Measurements from ENCODE around the gene NAP1L2. TPM values are rescaled to one million over a fixed set of nuclear protein-coding genes. Genes with fewer than 3 reads are reported as not detected.
"Not testable (repeated sequence)": the region's sequence is repeated elsewhere in the genome, so short reads cannot be mapped to it uniquely, and the experiment has no call there.

Gene NAP1L2
- total RNA-seq, 1 donor from 2014 or later = 1.1 TPM

DNA sequence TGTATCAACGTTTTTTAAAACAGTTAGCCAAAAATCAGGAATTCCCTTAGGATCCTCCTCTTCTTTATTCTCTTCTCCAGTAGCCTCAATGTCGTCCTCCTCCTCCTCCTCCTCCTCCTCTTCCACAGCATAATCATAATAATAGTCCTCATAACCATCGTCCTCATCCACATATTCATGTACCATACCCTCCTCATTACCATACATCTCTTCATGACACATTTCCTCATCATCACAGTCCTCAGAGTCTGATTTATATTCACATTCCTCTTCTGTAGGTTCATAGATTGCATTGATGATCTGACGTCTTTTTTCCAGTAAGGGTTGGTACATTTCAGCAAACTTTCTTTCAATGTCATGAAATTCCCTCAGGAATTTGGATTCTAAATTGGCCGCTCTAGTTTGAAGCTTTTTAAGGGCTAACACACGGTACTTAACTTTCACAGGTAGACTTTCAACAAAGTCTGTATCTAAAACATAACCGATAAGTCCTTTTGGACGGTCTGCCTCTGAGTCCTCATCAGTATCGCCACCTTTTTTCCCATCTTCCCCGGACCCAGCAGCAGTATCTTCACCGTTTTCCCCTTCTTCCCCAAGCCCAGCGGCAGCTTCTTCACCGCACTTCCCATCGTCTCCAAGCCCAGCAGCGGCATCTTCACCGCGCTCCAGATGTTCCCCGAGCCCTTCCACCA lies 771 bp downstream of the NAP1L2 start:
- H3K4me3 ChIP-seq (ENCODE audit: low read depth, low read length) = peak overlapping the region; percentile 34
- TF ChIP-seq, protein P1, sequence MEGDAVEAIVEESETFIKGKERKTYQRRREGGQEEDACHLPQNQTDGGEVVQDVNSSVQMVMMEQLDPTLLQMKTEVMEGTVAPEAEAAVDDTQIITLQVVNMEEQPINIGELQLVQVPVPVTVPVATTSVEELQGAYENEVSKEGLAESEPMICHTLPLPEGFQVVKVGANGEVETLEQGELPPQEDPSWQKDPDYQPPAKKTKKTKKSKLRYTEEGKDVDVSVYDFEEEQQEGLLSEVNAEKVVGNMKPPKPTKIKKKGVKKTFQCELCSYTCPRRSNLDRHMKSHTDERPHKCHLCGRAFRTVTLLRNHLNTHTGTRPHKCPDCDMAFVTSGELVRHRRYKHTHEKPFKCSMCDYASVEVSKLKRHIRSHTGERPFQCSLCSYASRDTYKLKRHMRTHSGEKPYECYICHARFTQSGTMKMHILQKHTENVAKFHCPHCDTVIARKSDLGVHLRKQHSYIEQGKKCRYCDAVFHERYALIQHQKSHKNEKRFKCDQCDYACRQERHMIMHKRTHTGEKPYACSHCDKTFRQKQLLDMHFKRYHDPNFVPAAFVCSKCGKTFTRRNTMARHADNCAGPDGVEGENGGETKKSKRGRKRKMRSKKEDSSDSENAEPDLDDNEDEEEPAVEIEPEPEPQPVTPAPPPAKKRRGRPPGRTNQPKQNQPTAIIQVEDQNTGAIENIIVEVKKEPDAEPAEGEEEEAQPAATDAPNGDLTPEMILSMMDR (IDR thresholded peaks at IDR 0.05; ENCODE audit: insufficient read depth, low read length, poor library complexity, severe bottlenecking) = no peak
- no peak for DNase-seq (ENCODE audit: low read depth)
- no peaks in the 10 kb centered on the region for H3K27me3 ChIP-seq (ENCODE audit: control insufficient read depth, insufficient read depth, low read length)
- H3K36me3 ChIP-seq (ENCODE audit: control insufficient read depth, insufficient read depth, low read length) = no peaks in the 10 kb centered on the region

DNA sequence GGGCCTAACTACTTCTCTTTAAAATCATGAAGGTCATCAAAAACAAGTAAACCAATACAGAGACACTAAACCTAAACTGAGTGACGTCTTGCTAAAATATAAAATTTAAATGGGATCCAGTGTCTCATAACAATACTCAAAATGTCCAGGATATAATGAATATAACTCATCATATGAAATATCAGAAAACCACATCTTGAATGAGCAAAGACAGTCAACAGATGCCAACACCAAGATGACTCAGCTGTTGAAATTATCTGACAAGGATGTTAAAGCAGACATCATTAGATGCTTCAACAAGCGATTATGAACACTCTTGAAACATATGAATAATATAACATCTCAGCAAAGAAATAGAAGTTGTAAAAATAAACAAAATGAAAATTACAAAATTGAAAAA lies 8.3 kb downstream of the NAP1L2 start:
- Histone ChIP-seq H3K27me3 (ENCODE audit: control insufficient read depth, insufficient read depth, low read length) (no peaks in the 10 kb centered on the region), H3K36me3 (ENCODE audit: control insufficient read depth, insufficient read depth, low read length) (no peaks in the 10 kb centered on the region), H3K4me3 (ENCODE audit: low read depth, low read length) (no peak overlapping the region)
- DNase-seq (ENCODE audit: low read depth) = no peak
- TF ChIP-seq, protein P1 (IDR thresholded peaks at IDR 0.05; ENCODE audit: insufficient read depth, low read length, poor library complexity, severe bottlenecking) = no peak

DNA sequence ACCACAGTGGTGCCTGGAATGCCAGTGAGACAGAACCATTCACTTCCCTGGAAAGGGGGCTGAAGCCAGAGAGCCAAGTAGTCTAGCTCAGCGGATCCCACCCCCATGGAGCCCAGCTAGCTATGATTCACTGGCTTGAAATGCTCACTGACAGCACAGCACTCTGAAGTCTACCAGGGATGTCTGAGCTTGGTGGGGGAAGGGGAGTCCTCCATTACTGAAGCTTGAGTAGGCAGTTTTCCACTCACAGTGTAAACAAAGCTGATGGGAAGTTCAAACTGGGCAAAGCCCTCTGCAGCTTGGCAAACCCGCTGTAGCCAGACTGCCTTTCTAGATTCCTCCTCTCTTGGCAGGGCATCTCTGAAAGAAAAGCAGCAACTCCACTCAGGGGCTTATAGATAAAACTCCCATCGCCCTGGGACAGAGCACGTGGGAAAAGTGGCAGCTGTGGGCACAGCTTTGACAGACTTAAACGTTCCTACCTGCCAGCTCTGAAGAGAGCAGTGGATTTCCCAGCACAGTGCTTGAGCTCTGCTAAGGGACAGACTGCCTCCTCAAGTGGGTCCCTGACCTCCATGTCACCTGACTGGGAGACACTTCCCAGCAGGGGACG lies 32.0 kb downstream of the NAP1L2 start:
- Histone ChIP-seq H3K27me3 (ENCODE audit: control insufficient read depth, insufficient read depth, low read length) (no peaks in the 10 kb centered on the region), H3K36me3 (ENCODE audit: control insufficient read depth, insufficient read depth, low read length) (no peaks in the 10 kb centered on the region), H3K4me3 (ENCODE audit: low read depth, low read length) (no peak overlapping the region)
- TF ChIP-seq, protein P1 (IDR thresholded peaks at IDR 0.05; ENCODE audit: insufficient read depth, low read length, poor library complexity, severe bottlenecking) = no peak
- DNase-seq (ENCODE audit: low read depth) = no peak

DNA sequence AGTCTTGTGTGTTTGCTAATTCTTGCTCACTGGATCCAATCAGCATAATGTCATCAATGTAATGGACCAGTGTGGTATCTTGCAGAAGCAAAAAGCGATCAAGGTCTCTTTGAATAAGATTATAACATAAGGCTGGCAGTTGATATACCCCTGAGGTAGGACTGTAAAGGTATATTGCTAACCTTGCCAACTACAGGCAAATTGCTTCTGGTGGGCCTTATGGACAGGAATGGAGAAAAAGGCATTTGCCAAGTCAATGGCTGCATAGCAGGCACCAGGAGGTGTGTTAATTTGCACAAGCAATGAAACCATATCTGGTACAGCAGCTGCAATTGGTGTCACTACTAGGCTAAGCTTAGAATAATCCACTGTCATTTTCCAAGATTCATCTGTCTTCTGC lies 45.7 kb downstream of the NAP1L2 start:
- H3K4me3 ChIP-seq (ENCODE audit: low read depth, low read length); DNase-seq (ENCODE audit: low read depth); H3K27me3 ChIP-seq (ENCODE audit: control insufficient read depth, insufficient read depth, low read length); H3K36me3 ChIP-seq (ENCODE audit: control insufficient read depth, insufficient read depth, low read length): not testable (repeated sequence)

Other genes starting within 250 kb of the NAP1L2 start
- 0.17 TPM in 1 of 2 replicates, not detected in the other for gene PABPC1L2B, start 211.9 kb downstream of the NAP1L2 start, total RNA-seq
- not detected in 2 replicates for gene PABPC1L2A, start 135.3 kb downstream of the NAP1L2 start, total RNA-seq
- not detected in 2 replicates for gene CDX4, start 232.2 kb upstream of the NAP1L2 start, total RNA-seq

All from kidney epithelial cell (primary cell).